Measurements from ENCODE around the gene P2RX6. TPM values are rescaled to one million over a fixed set of nuclear protein-coding genes. Genes with fewer than 3 reads are reported as not detected.

Gene P2RX6
- total RNA-seq, 4 donors from 2014 or later: 0.76 to 1.5 (median 1.2) TPM; not detected in 1

GRCh38 chr22:20990184-20991180, 24.5 kb upstream of the P2RX6 start:
- intact Hi-C loops (cut with DNase I; ENCODE audit: low total_unique reads): no loop called here
- DNase-seq: no peak
- TF ChIP-seq POLR2A (IDR thresholded peaks at IDR 0.05): no peak
- TF ChIP-seq, protein P1, sequence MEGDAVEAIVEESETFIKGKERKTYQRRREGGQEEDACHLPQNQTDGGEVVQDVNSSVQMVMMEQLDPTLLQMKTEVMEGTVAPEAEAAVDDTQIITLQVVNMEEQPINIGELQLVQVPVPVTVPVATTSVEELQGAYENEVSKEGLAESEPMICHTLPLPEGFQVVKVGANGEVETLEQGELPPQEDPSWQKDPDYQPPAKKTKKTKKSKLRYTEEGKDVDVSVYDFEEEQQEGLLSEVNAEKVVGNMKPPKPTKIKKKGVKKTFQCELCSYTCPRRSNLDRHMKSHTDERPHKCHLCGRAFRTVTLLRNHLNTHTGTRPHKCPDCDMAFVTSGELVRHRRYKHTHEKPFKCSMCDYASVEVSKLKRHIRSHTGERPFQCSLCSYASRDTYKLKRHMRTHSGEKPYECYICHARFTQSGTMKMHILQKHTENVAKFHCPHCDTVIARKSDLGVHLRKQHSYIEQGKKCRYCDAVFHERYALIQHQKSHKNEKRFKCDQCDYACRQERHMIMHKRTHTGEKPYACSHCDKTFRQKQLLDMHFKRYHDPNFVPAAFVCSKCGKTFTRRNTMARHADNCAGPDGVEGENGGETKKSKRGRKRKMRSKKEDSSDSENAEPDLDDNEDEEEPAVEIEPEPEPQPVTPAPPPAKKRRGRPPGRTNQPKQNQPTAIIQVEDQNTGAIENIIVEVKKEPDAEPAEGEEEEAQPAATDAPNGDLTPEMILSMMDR (IDR thresholded peaks at IDR 0.05): no peak
- Histone ChIP-seq H3K9me3 (no peaks in the 10 kb centered on the region), H3K4me3 (no peak overlapping the region), H3K27me3 (no peaks in the 10 kb centered on the region), H3K27ac (no peak overlapping the region), H3K36me3 (no peaks in the 10 kb centered on the region), H3K4me1 (no peaks in the 10 kb centered on the region)

- no peak for DNase-seq
- Histone ChIP-seq H3K4me1 (no peaks in the 10 kb centered on the region), H3K27me3 (no peaks in the 10 kb centered on the region), H3K36me3 (no peaks in the 10 kb centered on the region), H3K27ac (no peak overlapping the region), H3K9me3 (no peaks in the 10 kb centered on the region), H3K4me3 (no peak overlapping the region)
- TF ChIP-seq, protein P1 (IDR thresholded peaks at IDR 0.05): no peak
- intact Hi-C loops (cut with DNase I; ENCODE audit: low total_unique reads): no loop called here
These were observed 23.5 kb upstream of the P2RX6 start for GRCh38 chr22:20991252-20992055.

GRCh38 chr22:20992056-20992442, 22.9 kb upstream of the P2RX6 start:
- intact Hi-C loops (cut with DNase I; ENCODE audit: low total_unique reads): no loop called here
- H3K36me3 ChIP-seq: no peaks in the 10 kb centered on the region
- H3K9me3 ChIP-seq: no peaks in the 10 kb centered on the region
- H3K27me3 ChIP-seq: no peaks in the 10 kb centered on the region
- H3K4me3 ChIP-seq: no peak overlapping the region
- no peak overlapping the region for H3K27ac ChIP-seq
- TF ChIP-seq POLR2A (IDR thresholded peaks at IDR 0.05): no peak
- TF ChIP-seq, protein P1 (IDR thresholded peaks at IDR 0.05): no peak
- no peak for DNase-seq
- no peaks in the 10 kb centered on the region for H3K4me1 ChIP-seq

- no peaks in the 10 kb centered on the region for H3K9me3 ChIP-seq
- DNase-seq: no peak
- no peaks in the 10 kb centered on the region for H3K4me1 ChIP-seq
- TF ChIP-seq, protein P1 (IDR thresholded peaks at IDR 0.05): no peak
- TF ChIP-seq POLR2A (IDR thresholded peaks at IDR 0.05): no peak
- H3K4me3 ChIP-seq: no peak overlapping the region
- H3K36me3 ChIP-seq: no peaks in the 10 kb centered on the region
- intact Hi-C loops (cut with DNase I; ENCODE audit: low total_unique reads): no loop called here
- H3K27ac ChIP-seq: no peak overlapping the region
- H3K27me3 ChIP-seq: no peaks in the 10 kb centered on the region
These were observed 22.3 kb upstream of the P2RX6 start for GRCh38 chr22:20992456-20993303.

Measured in uterus (tissue), 4 donors.